ENCODE measurements around the gene MRAP2. TPM values are rescaled to one million over a fixed set of nuclear protein-coding genes. Genes with fewer than 3 reads are reported as not detected.

The MRAP2 gene
- total and polyA plus RNA-seq, 7 donors = 0.04 to 0.42 (median 0.18) TPM; not detected in 1

- Histone ChIP-seq H3K9me3 (no peaks in the 10 kb centered on the region), H3K4me1 (no peaks in the 10 kb centered on the region), H3K27me3 (ENCODE audit: insufficient read depth in 3 of 3, low read length in 2 of 3) (no peaks in the 10 kb centered on the region), H3K4me3 (no peak overlapping the region), H3K27ac (no peak overlapping the region), H3K36me3 (ENCODE audit: insufficient read depth in 1 of 2, low read depth in 1 of 2) (no peaks in the 10 kb centered on the region)
- intact Hi-C loops (cut with DNase I) = no loop called here
- TF ChIP-seq, protein P1, sequence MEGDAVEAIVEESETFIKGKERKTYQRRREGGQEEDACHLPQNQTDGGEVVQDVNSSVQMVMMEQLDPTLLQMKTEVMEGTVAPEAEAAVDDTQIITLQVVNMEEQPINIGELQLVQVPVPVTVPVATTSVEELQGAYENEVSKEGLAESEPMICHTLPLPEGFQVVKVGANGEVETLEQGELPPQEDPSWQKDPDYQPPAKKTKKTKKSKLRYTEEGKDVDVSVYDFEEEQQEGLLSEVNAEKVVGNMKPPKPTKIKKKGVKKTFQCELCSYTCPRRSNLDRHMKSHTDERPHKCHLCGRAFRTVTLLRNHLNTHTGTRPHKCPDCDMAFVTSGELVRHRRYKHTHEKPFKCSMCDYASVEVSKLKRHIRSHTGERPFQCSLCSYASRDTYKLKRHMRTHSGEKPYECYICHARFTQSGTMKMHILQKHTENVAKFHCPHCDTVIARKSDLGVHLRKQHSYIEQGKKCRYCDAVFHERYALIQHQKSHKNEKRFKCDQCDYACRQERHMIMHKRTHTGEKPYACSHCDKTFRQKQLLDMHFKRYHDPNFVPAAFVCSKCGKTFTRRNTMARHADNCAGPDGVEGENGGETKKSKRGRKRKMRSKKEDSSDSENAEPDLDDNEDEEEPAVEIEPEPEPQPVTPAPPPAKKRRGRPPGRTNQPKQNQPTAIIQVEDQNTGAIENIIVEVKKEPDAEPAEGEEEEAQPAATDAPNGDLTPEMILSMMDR (IDR thresholded peaks at IDR 0.05) = no peak
- DNase-seq (no peak), ATAC-seq (no peak)
- WGBS, 3 donors = 90 to 97% (median 96%) methylated on average over 1 of the region's 1 CpG
These were observed 15.0 kb upstream of the MRAP2 start for GRCh38 chr6:84018453-84019061.

GRCh38 chr6:84019141-84019841 lies 14.3 kb upstream of the MRAP2 start:
- TF ChIP-seq, protein P1 (IDR thresholded peaks at IDR 0.05) = no peak
- Histone ChIP-seq H3K27me3 (ENCODE audit: insufficient read depth in 3 of 3, low read length in 2 of 3) (no peaks in the 10 kb centered on the region), H3K4me3 (no peak overlapping the region), H3K4me1 (no peaks in the 10 kb centered on the region), H3K9me3 (no peaks in the 10 kb centered on the region), H3K36me3 (ENCODE audit: insufficient read depth in 1 of 2, low read depth in 1 of 2) (no peaks in the 10 kb centered on the region), H3K27ac (no peak overlapping the region)
- 17 to 44% (median 34%) methylated on average over 17 to 23 of the region's 28 CpGs for WGBS, 3 donors
- intact Hi-C loops (cut with DNase I) = no loop called here
- DNase-seq (no peak), ATAC-seq (no peak)

GRCh38 chr6:84019842-84020211 lies 13.7 kb upstream of the MRAP2 start:
- 35% methylated on average over 6 of the region's 6 CpGs for WGBS, 3 donors
- TF ChIP-seq, protein P1 (IDR thresholded peaks at IDR 0.05) = no peak
- ATAC-seq = no peak

GRCh38 chr6:84021625-84022024 lies 11.9 kb upstream of the MRAP2 start:
- DNase-seq = no peak
- no peak overlapping the region for H3K4me3 ChIP-seq
- no peaks in the 10 kb centered on the region for H3K9me3 ChIP-seq
- no peaks in the 10 kb centered on the region for H3K36me3 ChIP-seq (ENCODE audit: insufficient read depth in 1 of 2, low read depth in 1 of 2)
- TF ChIP-seq, protein P1 (IDR thresholded peaks at IDR 0.05) = no peak
- no peaks in the 10 kb centered on the region for H3K4me1 ChIP-seq
- WGBS, 3 donors = 78 to 91% (median 86%) methylated on average over 2 of the region's 2 CpGs
- no peak for ATAC-seq
- no peak overlapping the region for H3K27ac ChIP-seq
- intact Hi-C loops (cut with DNase I) = no loop called here
- H3K27me3 ChIP-seq (ENCODE audit: insufficient read depth in 3 of 3, low read length in 2 of 3) = no peaks in the 10 kb centered on the region

More at GRCh38 chr6:84019842-84020211, 13.7 kb upstream of the MRAP2 start:
- no peaks in the 10 kb centered on the region for H3K9me3 ChIP-seq
- H3K36me3 ChIP-seq (ENCODE audit: insufficient read depth in 1 of 2, low read depth in 1 of 2) = no peaks in the 10 kb centered on the region
- no peaks in the 10 kb centered on the region for H3K27me3 ChIP-seq (ENCODE audit: insufficient read depth in 3 of 3, low read length in 2 of 3)
- no peaks in the 10 kb centered on the region for H3K4me1 ChIP-seq
- intact Hi-C loops (cut with DNase I) = no loop called here
- H3K4me3 ChIP-seq = no peak overlapping the region
- DNase-seq = no peak
- no peak overlapping the region for H3K27ac ChIP-seq

All from psoas muscle (tissue), 8 donors.